NCI-H2107 treated with DMSO at 0.1 percent for 48 hours (cell line): ENCODE results near the gene DLG3.

Experiments used
- DNase-seq: peaks from one replicate; lab custom pipeline; 2025; ENCODE audit not compliant: unreplicated experiment; lab: John Stamatoyannopoulos, UW

Gene DLG3

DNA sequence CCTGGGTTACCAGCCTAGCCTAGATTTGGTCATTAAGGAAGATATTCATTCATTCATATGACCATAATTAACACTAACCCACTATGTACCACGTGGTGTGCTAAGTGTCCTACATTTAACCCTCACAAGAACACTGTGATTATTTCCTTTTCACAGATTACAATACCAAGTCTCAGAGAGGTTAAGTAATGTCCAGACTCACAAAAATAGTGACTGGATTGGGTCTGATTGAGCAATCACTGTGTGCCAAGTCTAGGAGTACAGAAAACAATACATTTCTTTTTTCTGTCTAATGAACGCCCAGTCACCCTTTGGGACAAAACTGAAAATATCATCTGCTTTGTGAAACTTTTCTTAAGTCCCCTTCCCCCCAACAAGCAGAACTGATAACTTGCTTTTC, 7.6 kb upstream of the DLG3 start:
- DNase-seq, result no peak

- DNase-seq, result no peak
These were observed 6.5 kb upstream of the DLG3 start for GRCh38 chrX:70437921-70438665.

DNA sequence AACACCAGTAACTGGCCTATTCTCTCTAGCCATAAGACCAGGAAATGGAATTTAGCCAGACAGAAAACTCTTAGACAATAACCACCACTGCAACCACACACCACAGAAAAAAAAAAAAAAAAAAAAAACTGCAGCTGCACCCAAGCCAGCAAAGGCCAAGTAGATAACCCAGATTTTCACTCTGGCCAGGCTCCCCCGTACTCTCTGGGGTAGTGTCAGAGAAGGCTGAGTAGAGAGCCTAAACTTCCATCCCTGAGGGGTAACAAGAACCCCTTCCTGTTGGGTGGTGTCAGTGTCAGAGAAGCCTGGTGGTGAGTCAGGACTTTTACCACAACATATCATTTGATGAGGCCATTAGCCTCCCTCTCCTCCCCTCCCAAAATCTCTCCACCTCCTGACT, 5.6 kb upstream of the DLG3 start:
- no peak for DNase-seq

DNA sequence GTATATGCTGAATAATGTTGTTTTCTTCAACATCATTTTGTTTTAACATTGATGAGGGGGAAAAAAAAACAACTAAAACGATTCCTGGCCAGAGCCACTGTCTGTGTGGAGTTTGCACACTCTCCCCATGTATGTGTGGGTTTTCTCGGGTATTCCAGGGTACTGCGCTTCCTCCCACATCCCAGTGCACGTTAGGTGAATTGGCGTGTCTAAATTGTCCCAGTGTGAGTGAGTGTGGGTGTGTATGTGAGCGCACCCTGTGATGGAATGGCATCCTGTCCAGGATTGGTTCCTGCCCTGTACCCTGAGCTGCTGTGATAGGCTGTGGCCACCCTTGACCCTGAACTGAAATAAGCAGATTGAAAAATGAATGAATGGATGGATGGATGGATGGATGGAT, 2.4 kb upstream of the DLG3 start:
- DNase-seq, result no peak

GRCh38 chrX:70444946-70445656, 466 bp downstream of the DLG3 start:
- no peak for DNase-seq

GRCh38 chrX:70445951-70446350, 1.3 kb downstream of the DLG3 start:
- no peak for DNase-seq

DNA sequence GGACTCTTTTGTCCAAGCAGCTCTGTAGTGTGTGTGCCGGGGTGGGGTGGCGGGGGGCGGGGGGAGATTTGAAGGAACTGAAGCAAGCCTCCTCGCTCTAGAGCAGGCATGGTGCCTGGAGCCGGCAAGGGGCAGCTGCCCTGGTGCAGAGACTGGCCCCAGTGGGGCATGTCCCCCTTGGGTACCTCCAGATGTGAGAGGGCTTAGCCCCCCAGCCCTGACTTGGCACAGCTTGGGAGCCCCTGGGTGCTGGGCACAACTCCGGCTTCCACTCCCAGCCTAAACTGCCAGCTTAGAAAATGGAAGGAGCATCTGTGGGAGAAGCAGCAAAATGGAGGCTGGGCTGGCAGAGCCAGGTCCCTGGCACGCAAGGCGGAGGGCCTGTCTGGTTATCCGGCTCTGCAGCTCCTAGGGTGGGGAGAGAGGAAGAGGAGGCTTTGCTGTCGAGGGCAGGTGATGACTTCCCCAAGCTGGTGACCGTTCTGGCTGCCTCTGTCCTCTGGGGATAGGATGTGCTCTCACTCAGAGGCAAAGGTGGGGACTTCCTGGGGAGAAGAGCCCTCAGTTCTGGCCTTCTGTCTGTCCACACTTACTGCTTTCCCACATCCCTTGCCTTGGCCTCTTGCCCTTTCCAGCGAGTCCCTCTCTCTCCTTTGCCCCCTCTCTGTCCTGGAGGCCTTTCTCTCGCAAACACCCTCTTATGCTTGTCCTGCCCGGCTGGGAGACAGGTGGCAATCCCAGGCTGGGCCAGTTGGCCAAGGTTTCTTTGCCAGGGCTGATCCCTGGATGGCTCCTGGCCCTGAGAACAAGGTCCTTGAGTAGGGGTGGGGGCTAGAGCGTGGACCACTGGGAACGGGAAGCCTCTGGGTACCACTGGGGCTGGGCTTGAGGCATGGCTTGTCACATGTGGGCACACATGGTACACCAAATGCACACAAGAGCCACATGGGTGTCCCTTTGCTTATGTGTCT, 2.0 kb downstream of the DLG3 start:
- DNase-seq, result no peak

DNA sequence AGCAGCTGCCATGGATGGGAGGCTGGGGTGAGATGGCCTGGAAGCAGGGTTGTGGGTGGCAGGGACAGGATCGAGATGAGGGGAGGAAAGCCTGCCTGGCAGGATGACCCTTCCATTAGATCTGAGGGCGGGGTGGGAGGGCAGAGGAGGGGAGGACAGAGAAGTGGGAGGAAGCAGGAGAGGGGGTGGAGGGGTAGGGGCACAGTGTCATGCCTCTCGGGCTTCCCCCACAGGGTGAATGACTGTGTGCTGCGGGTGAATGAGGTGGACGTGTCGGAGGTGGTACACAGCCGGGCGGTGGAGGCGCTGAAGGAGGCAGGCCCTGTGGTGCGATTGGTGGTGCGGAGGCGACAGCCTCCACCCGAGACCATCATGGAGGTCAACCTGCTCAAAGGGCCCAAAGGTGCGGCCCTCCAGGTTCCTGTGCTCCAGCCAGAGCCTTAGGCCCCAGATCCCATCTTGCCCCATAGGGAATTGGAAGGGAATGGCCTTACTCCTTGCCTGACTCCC, 4.9 kb downstream of the DLG3 start:
- DNase-seq, result no peak

GRCh38 chrX:70452143-70452733, 7.6 kb downstream of the DLG3 start:
- DNase-seq, result peak; percentile 24

GRCh38 chrX:70453024-70453618, 8.5 kb downstream of the DLG3 start:
- no peak for DNase-seq

- DNase-seq, result peak; percentile 97
These were observed 10.1 kb downstream of the DLG3 start for GRCh38 chrX:70454441-70455365.

- no peak for DNase-seq
These were observed 10.9 kb downstream of the DLG3 start for GRCh38 chrX:70455366-70456202.

DNA sequence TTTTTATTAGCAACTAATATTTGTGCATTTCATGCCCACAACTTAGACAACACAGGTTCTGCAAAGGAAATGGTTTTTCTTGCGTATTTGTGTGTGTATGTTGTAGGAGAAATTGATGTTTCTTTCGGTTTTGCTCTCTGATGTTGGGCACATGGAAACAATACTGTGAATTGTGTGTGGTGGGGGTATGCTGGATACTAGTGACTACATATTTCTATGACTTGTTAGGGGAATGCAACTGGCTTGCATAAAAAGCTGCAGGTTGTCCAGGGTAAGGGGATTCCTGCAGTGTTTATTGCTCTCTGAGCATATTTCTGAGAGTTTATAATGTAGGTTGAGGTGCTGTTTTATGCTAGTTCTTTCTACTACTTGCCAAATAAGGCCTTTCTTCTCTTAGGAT, 11.6 kb downstream of the DLG3 start:
- no peak for DNase-seq

DNA sequence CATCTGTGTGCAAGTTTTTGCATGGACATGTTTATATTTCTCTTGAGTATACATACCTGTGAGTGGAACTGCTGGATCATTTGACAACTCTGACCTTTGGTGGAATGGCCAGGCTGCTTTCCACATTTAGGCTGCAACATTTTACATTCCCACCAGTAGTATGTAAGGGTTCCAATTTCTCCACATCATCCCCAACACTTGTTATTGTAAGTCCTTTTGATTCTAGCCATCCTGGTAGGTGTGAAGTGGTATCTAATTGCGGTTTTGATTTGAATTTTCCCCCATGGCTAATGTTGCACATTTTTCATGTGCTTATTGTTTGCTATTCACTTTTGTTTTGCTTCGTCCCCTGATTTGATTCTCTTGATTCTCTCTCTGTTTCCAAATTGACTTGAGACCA, 16.4 kb downstream of the DLG3 start:
- no peak for DNase-seq

- no peak for DNase-seq
These were observed 19.4 kb downstream of the DLG3 start for GRCh38 chrX:70464051-70464450.

DNA sequence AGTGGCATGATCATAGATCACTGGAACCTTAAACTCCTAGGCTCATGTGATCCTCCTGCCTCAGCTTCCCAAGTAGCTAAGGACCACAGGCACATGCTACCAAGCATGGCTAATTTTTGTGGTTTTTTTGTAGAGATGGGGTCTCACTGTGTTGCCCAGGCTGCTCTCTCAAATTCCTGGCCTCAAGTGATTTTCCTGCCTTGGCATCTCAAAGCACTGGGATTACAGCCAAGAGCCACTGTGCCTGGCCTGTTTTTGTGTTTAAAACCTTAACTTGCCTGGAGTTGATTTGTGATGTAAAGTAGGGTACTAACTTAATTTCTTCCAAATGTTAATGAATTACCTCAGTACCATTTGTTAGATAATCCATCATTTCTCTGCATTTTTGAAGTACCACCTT, 22.3 kb downstream of the DLG3 start:
- DNase-seq, result no peak

- DNase-seq, result no peak
These were observed 24.1 kb downstream of the DLG3 start for GRCh38 chrX:70468709-70469108.

- DNase-seq, result no peak
These were observed 26.2 kb downstream of the DLG3 start for GRCh38 chrX:70470850-70471289.
